Neural progenitor cell (in vitro differentiated cells): ENCODE data around the gene C1RL. TPM values are rescaled to one million over a fixed set of nuclear protein-coding genes. Genes with fewer than 3 reads are reported as not detected.

Source experiments
- DNase-seq: peaks from one replicate; pipeline ENCODE4 v3.0.0-alpha.2; 2016; ENCODE audit warnings: low spot score
- H2AFZ ChIP-seq: fragments of 200-600 bp; sonication (generic); replicated peaks from 2 replicates; pipeline ENCODE4 v1.6.1; 2016; ENCODE audit warnings: antibody characterized with exemption
- H3F3A ChIP-seq: fragments of 200-600 bp; sonication (generic); 2 replicates; pipeline ENCODE4 v1.6.1; 2016; ENCODE audit warnings: antibody characterized with exemption, low read depth
- H3K27ac ChIP-seq: fragments of 200-600 bp; sonication (generic); 2 replicates; pipeline ENCODE4 v1.5.1; 2016; ENCODE audit warnings: mild to moderate bottlenecking
- H3K27me3 ChIP-seq: fragments of 200-600 bp; sonication (generic); 2 replicates; pipeline ENCODE4 v1.6.1; 2016; ENCODE audit warnings: mild to moderate bottlenecking, moderate library complexity
- H3K36me3 ChIP-seq: fragments of 200-600 bp; sonication (generic); 2 replicates; pipeline ENCODE4 v1.5.1; 2016
- H3K4me1 ChIP-seq: fragments of 200-600 bp; sonication (generic); 2 replicates; pipeline ENCODE4 v1.6.1; 2016; ENCODE audit warnings: mixed run types
- H3K4me2 ChIP-seq: fragments of 200-600 bp; sonication (generic); 2 replicates; pipeline ENCODE4 v1.6.1; 2016
- H3K4me3 ChIP-seq: fragments of 200-600 bp; sonication (generic); 2 replicates; pipeline ENCODE4 v1.5.1; 2016
- H3K79me2 ChIP-seq: fragments of 200-600 bp; sonication (generic); 2 replicates; pipeline ENCODE4 v1.6.1; 2016; ENCODE audit warnings: low read depth
- H3K9ac ChIP-seq: fragments of 200-600 bp; sonication (generic); 2 replicates; pipeline ENCODE4 v1.6.1; 2016
- H3K9me3 ChIP-seq: fragments of 200-600 bp; sonication (generic); 2 replicates; pipeline ENCODE4 v1.5.1; 2016; ENCODE audit warnings: low read depth
- H4K20me1 ChIP-seq: fragments of 200-600 bp; sonication (generic); 2 replicates; pipeline ENCODE4 v1.6.1; 2016; ENCODE audit warnings: low read depth
- H3K27ac Mint-ChIP-seq: 3 replicates; pipeline ENCODE4 v1.8.0; 2021; ENCODE audit warnings: mixed read lengths
- H3K27me3 Mint-ChIP-seq: 2 replicates; pipeline ENCODE4 v1.8.0; 2022; ENCODE audit warnings: low read depth, mild to moderate bottlenecking, inconsistent platforms, moderate library complexity, mixed read lengths; ENCODE audit not compliant: insufficient read depth
- H3K36me3 Mint-ChIP-seq: 3 replicates; pipeline ENCODE4 v1.8.0; 2021; ENCODE audit warnings: mixed read lengths
- H3K4me1 Mint-ChIP-seq: 3 replicates; pipeline ENCODE4 v1.8.0; 2021; ENCODE audit warnings: mixed read lengths
- H3K4me3 Mint-ChIP-seq: 3 replicates; pipeline ENCODE4 v1.8.0; 2021; ENCODE audit warnings: mild to moderate bottlenecking, moderate library complexity, mixed read lengths
- H3K9me3 Mint-ChIP-seq: 3 replicates; pipeline ENCODE4 v1.8.0; 2020; ENCODE audit warnings: mixed read lengths
- CTCF ChIP-seq: fragments of 200-600 bp; sonication (generic); IDR thresholded peaks from 2 replicates; pipeline ENCODE4 v1.5.1; 2017; ENCODE audit warnings: antibody characterized with exemption, mild to moderate bottlenecking
- EZH2 ChIP-seq: fragments of 200-600 bp; sonication (generic); IDR thresholded peaks from 2 replicates; pipeline ENCODE4 v1.6.1; 2017; ENCODE audit warnings: antibody characterized with exemption, mild to moderate bottlenecking, moderate library complexity
- EZH2phosphoT487 ChIP-seq: fragments of 200-600 bp; sonication (generic); IDR thresholded peaks from 2 replicates; pipeline ENCODE4 v1.6.1; 2017; ENCODE audit warnings: antibody characterized with exemption
- total RNA-seq: library from RNA; depleted of rRNA; stranded (reverse); fragments of >200 nt; gene quantifications from 2 replicates; pipeline ENCODE4 v1.2.3, GENCODE V29; 2015; ENCODE audit warnings: low replicate concordance

The C1RL gene
- total RNA-seq, 1 donor from 2014 or later, result 32.2 TPM

DNA sequence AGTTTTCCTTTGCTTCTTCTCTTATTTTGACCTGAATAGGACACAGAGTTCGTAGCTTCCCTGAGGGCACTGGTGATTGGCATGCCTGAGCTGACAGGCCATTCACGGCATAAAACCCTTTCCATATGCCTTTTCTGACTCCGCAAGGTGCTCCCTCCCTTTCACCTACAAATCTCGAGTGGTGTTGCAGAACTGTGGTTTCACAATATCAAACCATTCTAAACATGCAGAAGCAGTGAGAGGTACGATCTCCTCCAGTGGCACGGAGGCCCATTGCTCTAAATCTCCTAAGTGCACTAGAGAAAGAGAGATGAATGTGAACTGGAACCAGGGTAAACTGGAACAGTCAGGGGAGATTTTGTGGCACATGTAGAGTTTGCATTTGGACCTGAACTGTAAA is 45.0 kb upstream of the C1RL start:
- no peak overlapping the region for H3K27ac Mint-ChIP-seq

GRCh38 chr12:7152818-7153217 is 43.8 kb upstream of the C1RL start:
- Histone ChIP-seq H3K4me1 (no peaks in the 10 kb centered on the region), H3K4me3 (no peak overlapping the region), H3K9ac (no peak overlapping the region), H2AFZ (no peak overlapping the region), H4K20me1 (no peaks in the 10 kb centered on the region), H3K36me3 (no peaks in the 10 kb centered on the region), H3K27ac (no peak overlapping the region), H3K27me3 (no peaks in the 10 kb centered on the region), H3K9me3 (no peaks in the 10 kb centered on the region), H3K4me2 (no peak overlapping the region), H3K79me2 (no peaks in the 10 kb centered on the region), H3F3A (no peaks in the 10 kb centered on the region)
- H3K27me3 Mint-ChIP-seq, result peaks cover 4% of the 10 kb centered on the region
- DNase-seq, result no peak
- H3K4me1 Mint-ChIP-seq, result no peaks in the 10 kb centered on the region
- no peak overlapping the region for H3K27ac Mint-ChIP-seq
- peaks cover 17% of the 10 kb centered on the region for H3K36me3 Mint-ChIP-seq
- no peak for TF ChIP-seq EZH2phosphoT487
- no peak for TF ChIP-seq CTCF
- TF ChIP-seq EZH2, result no peak
- H3K4me3 Mint-ChIP-seq, result no peak overlapping the region
- H3K9me3 Mint-ChIP-seq, result no peaks in the 10 kb centered on the region

More for the DNA sequence above, 45.0 kb upstream of the C1RL start:
- no peaks in the 10 kb centered on the region for H3K36me3 ChIP-seq
- no peaks in the 10 kb centered on the region for H3K9me3 ChIP-seq
- no peak for TF ChIP-seq EZH2
- no peak for TF ChIP-seq CTCF
- no peak for TF ChIP-seq EZH2phosphoT487
- H3K79me2 ChIP-seq, result no peaks in the 10 kb centered on the region
- no peaks in the 10 kb centered on the region for H3K4me1 ChIP-seq
- Mint-ChIP-seq H3K4me3 (no peak overlapping the region), H3K4me1 (no peaks in the 10 kb centered on the region), H3K27me3 (peaks cover 4% of the 10 kb centered on the region), H3K36me3 (peaks cover 8% of the 10 kb centered on the region), H3K9me3 (no peaks in the 10 kb centered on the region)
- H3F3A ChIP-seq, result no peaks in the 10 kb centered on the region
- H3K9ac ChIP-seq, result no peak overlapping the region
- H3K27me3 ChIP-seq, result no peaks in the 10 kb centered on the region
- H4K20me1 ChIP-seq, result no peaks in the 10 kb centered on the region
- no peak overlapping the region for H3K4me3 ChIP-seq
- H2AFZ ChIP-seq, result no peak overlapping the region
- H3K27ac ChIP-seq, result no peak overlapping the region
- no peak overlapping the region for H3K4me2 ChIP-seq
- DNase-seq, result no peak

DNA sequence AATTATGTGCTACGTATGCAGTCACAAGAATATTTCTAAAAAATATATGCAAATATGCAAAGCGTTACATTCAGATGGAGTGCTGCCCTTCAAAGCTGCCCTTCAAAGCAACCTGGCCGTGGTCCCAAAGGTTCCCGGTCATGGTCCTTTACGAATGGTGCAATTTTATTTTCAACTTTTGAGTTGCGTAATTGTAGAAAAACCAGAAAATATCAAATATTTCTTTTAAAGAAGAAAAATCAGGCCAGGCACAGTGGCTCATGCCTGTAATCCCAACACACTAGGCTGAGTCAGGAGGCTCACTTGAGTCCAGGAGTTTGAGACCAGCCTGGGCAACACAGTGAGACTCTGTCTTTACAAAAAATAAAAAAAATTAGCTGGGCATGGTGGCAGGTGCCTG is 42.5 kb upstream of the C1RL start:
- no peak overlapping the region for H3K27ac ChIP-seq
- no peaks in the 10 kb centered on the region for H3F3A ChIP-seq
- no peak overlapping the region for H3K4me3 Mint-ChIP-seq
- H3K27ac Mint-ChIP-seq, result no peak overlapping the region
- TF ChIP-seq EZH2, result no peak
- no peak for TF ChIP-seq EZH2phosphoT487
- TF ChIP-seq CTCF, result no peak
- no peaks in the 10 kb centered on the region for H3K27me3 ChIP-seq
- H3K9me3 Mint-ChIP-seq, result no peaks in the 10 kb centered on the region
- H3K9me3 ChIP-seq, result no peaks in the 10 kb centered on the region
- H4K20me1 ChIP-seq, result no peaks in the 10 kb centered on the region
- H2AFZ ChIP-seq, result no peak overlapping the region
- H3K27me3 Mint-ChIP-seq, result peaks cover 4% of the 10 kb centered on the region
- H3K4me2 ChIP-seq, result no peak overlapping the region
- H3K4me1 Mint-ChIP-seq, result no peaks in the 10 kb centered on the region
- no peaks in the 10 kb centered on the region for H3K79me2 ChIP-seq
- no peak for DNase-seq
- H3K9ac ChIP-seq, result no peak overlapping the region
- H3K4me3 ChIP-seq, result no peak overlapping the region
- no peaks in the 10 kb centered on the region for H3K4me1 ChIP-seq
- H3K36me3 ChIP-seq, result no peaks in the 10 kb centered on the region
- H3K36me3 Mint-ChIP-seq, result peaks cover 17% of the 10 kb centered on the region

DNA sequence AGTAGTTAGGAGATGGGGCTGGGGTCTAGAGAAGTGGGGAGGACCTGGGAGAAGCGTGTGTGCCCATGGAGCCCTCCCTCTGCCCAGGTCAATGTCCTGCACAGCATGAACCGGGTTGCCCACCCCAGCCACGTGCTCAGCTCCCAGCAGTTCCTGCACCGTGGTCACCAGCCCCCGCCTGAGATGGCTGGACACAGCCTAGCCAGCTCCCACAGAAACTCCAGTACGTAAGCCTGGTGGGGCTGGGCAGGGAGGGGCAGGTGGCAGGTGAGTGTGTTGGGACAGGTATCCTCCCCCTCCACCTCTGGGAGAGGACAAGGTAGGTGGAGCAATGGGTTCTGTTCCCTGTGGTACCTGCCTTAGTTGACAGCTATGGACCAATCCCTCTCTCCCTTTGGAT is 41.8 kb upstream of the C1RL start:
- Histone ChIP-seq H3K9me3 (no peaks in the 10 kb centered on the region), H3K79me2 (no peaks in the 10 kb centered on the region), H3F3A (no peaks in the 10 kb centered on the region), H3K4me3 (no peak overlapping the region), H3K9ac (no peak overlapping the region), H2AFZ (no peak overlapping the region), H3K36me3 (no peaks in the 10 kb centered on the region), H3K27ac (no peak overlapping the region), H3K4me2 (no peak overlapping the region), H3K27me3 (no peaks in the 10 kb centered on the region), H4K20me1 (no peaks in the 10 kb centered on the region), H3K4me1 (no peaks in the 10 kb centered on the region)
- TF ChIP-seq EZH2phosphoT487 (no peak), CTCF (no peak), EZH2 (no peak)
- Mint-ChIP-seq H3K4me1 (no peaks in the 10 kb centered on the region), H3K36me3 (peaks cover 17% of the 10 kb centered on the region), H3K9me3 (no peaks in the 10 kb centered on the region), H3K27me3 (peaks cover 2% of the 10 kb centered on the region), H3K4me3 (no peak overlapping the region), H3K27ac (no peak overlapping the region)
- DNase-seq, result no peak
